Trophoblast cell (in vitro differentiated cells and primary cell): ENCODE data around the gene LRMDA.
A peak's percentile ranks its signal among the peaks of the same experiment; 100 is the strongest.

Source experiments
- DNase-seq, 2 donors: peaks; one replicate each; pipeline ENCODE4 v3.0.0-alpha.2; 2016
- H2AFZ ChIP-seq: 2 replicates; pipeline ENCODE4 v1.6.1; 2013; ENCODE audit warnings: low read length, moderate library complexity, mild to moderate bottlenecking; ENCODE audit not compliant: insufficient read depth, poor library complexity
- H2AK5ac ChIP-seq: 2 replicates; pipeline ENCODE4 v1.6.1; 2013; ENCODE audit warnings: mild to moderate bottlenecking, low read length
- H2BK120ac ChIP-seq: 2 replicates; pipeline ENCODE4 v1.6.1; 2013; ENCODE audit warnings: low read length, mild to moderate bottlenecking, moderate library complexity; ENCODE audit not compliant: insufficient read depth, poor library complexity
- H2BK12ac ChIP-seq: 2 replicates; pipeline ENCODE4 v1.6.1; 2013; ENCODE audit warnings: mild to moderate bottlenecking, low read length, moderate library complexity
- H2BK5ac ChIP-seq: 2 replicates; pipeline ENCODE4 v1.6.1; 2013; ENCODE audit warnings: low read length, low read depth, moderate library complexity, mild to moderate bottlenecking; ENCODE audit not compliant: poor library complexity
- H3K14ac ChIP-seq: 2 replicates; pipeline ENCODE4 v1.6.1; 2013; ENCODE audit warnings: mild to moderate bottlenecking, low read length
- H3K18ac ChIP-seq: 2 replicates; pipeline ENCODE4 v1.6.1; 2013; ENCODE audit warnings: mild to moderate bottlenecking, low read length
- H3K23ac ChIP-seq: 2 replicates; pipeline ENCODE4 v1.6.1; 2013; ENCODE audit warnings: low read length
- H3K27ac ChIP-seq: 2 replicates; pipeline ENCODE4 v1.5.1; 2013; ENCODE audit warnings: low read depth, mild to moderate bottlenecking, inconsistent platforms, low read length, moderate library complexity
- H3K27me3 ChIP-seq: 2 replicates; pipeline ENCODE4 v1.6.1; 2013; ENCODE audit warnings: inconsistent platforms, mild to moderate bottlenecking, low read length, moderate library complexity; ENCODE audit not compliant: insufficient read depth
- H3K36me3 ChIP-seq, 2 experiments: 1 replicate in 1 of 2; 2 replicates in 1 of 2; pipeline ENCODE4 v1.6.1; 2013; ENCODE audit warnings: low read length in 2 of 2, mild to moderate bottlenecking in 2 of 2, moderate library complexity in 1 of 2; ENCODE audit not compliant: insufficient read depth in 2 of 2, control insufficient read depth in 1 of 2
- H3K4ac ChIP-seq: 2 replicates; pipeline ENCODE4 v1.6.1; 2013; ENCODE audit warnings: low read depth, mild to moderate bottlenecking, low read length, moderate library complexity
- H3K4me1 ChIP-seq, 2 experiments: 1 replicate in 1 of 2; 2 replicates in 1 of 2; pipeline ENCODE4 v1.6.1; 2013; ENCODE audit warnings: low read length in 2 of 2, mild to moderate bottlenecking in 2 of 2, moderate library complexity in 1 of 2; ENCODE audit not compliant: insufficient read depth in 2 of 2, control insufficient read depth in 1 of 2
- H3K4me2 ChIP-seq: 2 replicates; pipeline ENCODE4 v1.6.1; 2013; ENCODE audit warnings: inconsistent platforms, mild to moderate bottlenecking, low read length, moderate library complexity
- H3K4me3 ChIP-seq: 2 replicates; pipeline ENCODE4 v1.5.1; 2013; ENCODE audit warnings: mild to moderate bottlenecking, low read depth, low read length, inconsistent platforms
- H3K79me1 ChIP-seq: one replicate; pipeline ENCODE4 v1.6.1; 2013; ENCODE audit warnings: low read length
- H3K79me2 ChIP-seq: 2 replicates; pipeline ENCODE4 v1.6.1; 2013; ENCODE audit warnings: low read length, mild to moderate bottlenecking; ENCODE audit not compliant: control insufficient read depth, insufficient read depth, poor library complexity
- H3K9ac ChIP-seq: 2 replicates; pipeline ENCODE4 v1.6.1; 2013; ENCODE audit warnings: mild to moderate bottlenecking, low read length
- H3K9me3 ChIP-seq: 2 replicates; pipeline ENCODE4 v1.6.1; 2013; ENCODE audit warnings: low read depth, mild to moderate bottlenecking, control low read depth, inconsistent platforms, low read length; ENCODE audit not compliant: insufficient read depth
- H4K12ac ChIP-seq: 2 replicates; pipeline ENCODE4 v1.6.1; 2013; ENCODE audit warnings: low read depth, mild to moderate bottlenecking, low read length, moderate library complexity
- H4K8ac ChIP-seq: 2 replicates; pipeline ENCODE4 v1.6.1; 2013; ENCODE audit warnings: low read depth, mild to moderate bottlenecking, low read length, moderate library complexity
- H4K91ac ChIP-seq: one replicate; pipeline ENCODE4 v1.6.1; 2013; ENCODE audit warnings: low read depth, mild to moderate bottlenecking, low read length, moderate library complexity
- WGBS: extraction: QIAGEN DNeasy Blood & Tissue Kit; methylation state at CpG from one replicate; pipeline ENCODE4 v1.1.7; 2013; ENCODE audit warnings: missing lambda C conversion rate; ENCODE audit not compliant: insufficient read length, insufficient coverage; ENCODE audit errors: extremely low coverage; 5-methylcytosine and 5-hydroxymethylcytosine counted together

Gene LRMDA

DNA sequence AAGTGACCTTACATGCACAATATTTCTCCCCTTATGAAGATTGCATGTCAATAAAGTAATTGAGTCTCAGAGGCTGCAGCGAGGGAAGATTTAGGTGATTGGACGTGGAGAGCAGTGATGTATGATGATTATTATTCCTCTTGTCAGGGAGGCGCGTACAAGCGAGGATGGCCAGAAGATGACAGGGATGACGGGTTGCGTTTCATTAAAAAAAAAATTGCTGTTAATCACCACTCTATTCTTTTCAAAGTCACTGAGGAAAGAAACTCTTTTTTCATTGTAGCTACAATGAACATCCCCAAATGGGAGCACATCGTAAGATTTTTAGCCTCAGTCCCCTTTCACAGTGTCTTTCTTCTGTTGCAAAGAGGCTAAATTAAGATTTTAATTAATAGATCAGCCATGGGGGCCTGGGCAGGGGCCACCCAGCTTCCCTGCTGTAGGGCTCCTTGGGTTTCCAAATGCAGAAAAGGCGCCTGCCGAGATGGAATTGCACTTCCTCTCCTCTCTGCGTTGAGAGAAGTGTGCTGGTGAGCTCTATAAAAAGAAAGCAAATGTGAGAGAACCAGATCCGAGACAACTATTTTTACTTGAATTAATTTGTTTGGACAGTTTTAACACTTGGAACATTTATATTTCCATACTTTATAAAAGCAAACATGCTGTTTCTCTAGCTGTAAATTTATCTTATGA is 998.1 kb downstream of the LRMDA start:
- WGBS = no CpG with 5 or more reads among the region's 12 CpGs
- H3K4ac ChIP-seq = no peak overlapping the region
- H3K36me3 ChIP-seq = no peaks in the 10 kb centered on the region
- no peak overlapping the region for H4K91ac ChIP-seq
- no peaks in the 10 kb centered on the region for H3K27me3 ChIP-seq
- H3K4me2 ChIP-seq = no peak overlapping the region
- no peak overlapping the region for H3K27ac ChIP-seq
- H3K9ac ChIP-seq = no peak overlapping the region
- no peak for DNase-seq
- H3K79me1 ChIP-seq = peaks cover 20% of the 10 kb centered on the region
- no peak overlapping the region for H2BK12ac ChIP-seq
- no peak overlapping the region for H2AFZ ChIP-seq
- no peak overlapping the region for H3K18ac ChIP-seq
- H3K4me1 ChIP-seq = peaks cover 16 to 20% of the 10 kb centered on the region in 2 experiments
- H3K23ac ChIP-seq = no peak overlapping the region
- peaks cover 7% of the 10 kb centered on the region for H3K79me2 ChIP-seq
- no peak overlapping the region for H2BK5ac ChIP-seq
- no peaks in the 10 kb centered on the region for H3K9me3 ChIP-seq
- no peak overlapping the region for H4K8ac ChIP-seq
- H2AK5ac ChIP-seq = no peak overlapping the region
- H3K14ac ChIP-seq = no peak overlapping the region
- no peak overlapping the region for H4K12ac ChIP-seq
- no peak overlapping the region for H3K4me3 ChIP-seq
- H2BK120ac ChIP-seq = peak overlapping the region; percentile 31

GRCh38 chr10:76430061-76430645 is 998.7 kb downstream of the LRMDA start:
- H3K23ac ChIP-seq = no peak overlapping the region
- no peak overlapping the region for H3K4me3 ChIP-seq
- no peak overlapping the region for H3K4me2 ChIP-seq
- peak overlapping the region; percentile 61 for H2BK12ac ChIP-seq
- peak overlapping the region; percentile 50 for H3K27ac ChIP-seq
- no peak overlapping the region for H2AFZ ChIP-seq
- no peaks in the 10 kb centered on the region for H3K9me3 ChIP-seq
- H3K18ac ChIP-seq = no peak overlapping the region
- DNase-seq = no peak
- H3K4ac ChIP-seq = no peak overlapping the region
- peaks cover 16 to 21% of the 10 kb centered on the region in 2 experiments for H3K4me1 ChIP-seq
- H4K91ac ChIP-seq = no peak overlapping the region
- peaks cover 22% of the 10 kb centered on the region for H3K79me1 ChIP-seq
- no peak overlapping the region for H2BK120ac ChIP-seq
- H3K9ac ChIP-seq = no peak overlapping the region
- no peak overlapping the region for H2BK5ac ChIP-seq
- H3K36me3 ChIP-seq = no peaks in the 10 kb centered on the region
- peaks cover 7% of the 10 kb centered on the region for H3K79me2 ChIP-seq
- no peak overlapping the region for H3K14ac ChIP-seq
- no peak overlapping the region for H2AK5ac ChIP-seq
- no peaks in the 10 kb centered on the region for H3K27me3 ChIP-seq
- no CpG with 5 or more reads among the region's 4 CpGs for WGBS
- H4K12ac ChIP-seq = no peak overlapping the region
- no peak overlapping the region for H4K8ac ChIP-seq

- no peak overlapping the region for H3K23ac ChIP-seq
- peak overlapping the region; percentile 99 for H2BK12ac ChIP-seq
- H3K4ac ChIP-seq = peak overlapping the region; percentile 88
- H3K79me1 ChIP-seq = peaks cover 32% of the 10 kb centered on the region
- peak overlapping the region; percentile 89 for H3K14ac ChIP-seq
- peaks cover 8% of the 10 kb centered on the region for H3K79me2 ChIP-seq
- H2AFZ ChIP-seq = peak overlapping the region; percentile 32
- no peaks in the 10 kb centered on the region for H3K27me3 ChIP-seq
- no CpG with 5 or more reads among the region's 7 CpGs for WGBS
- DNase-seq = peak; percentile 45 to 51
- H3K36me3 ChIP-seq = no peaks in the 10 kb centered on the region
- H4K12ac ChIP-seq = peak overlapping the region; percentile 74
- peak overlapping the region; percentile 98 for H2BK120ac ChIP-seq
- H3K4me1 ChIP-seq = peaks cover 23 to 31% of the 10 kb centered on the region in 2 experiments
- H3K27ac ChIP-seq = peak overlapping the region; percentile 99
- H2BK5ac ChIP-seq = peak overlapping the region; percentile 98
- H2AK5ac ChIP-seq = peak overlapping the region; percentile 93
- peak overlapping the region; percentile 77 for H4K8ac ChIP-seq
- peak overlapping the region; percentile 39 for H3K4me2 ChIP-seq
- no peak overlapping the region for H3K9ac ChIP-seq
- no peak overlapping the region for H3K4me3 ChIP-seq
- H3K18ac ChIP-seq = peak overlapping the region; percentile 87
- H3K9me3 ChIP-seq = no peaks in the 10 kb centered on the region
- H4K91ac ChIP-seq = peak overlapping the region; percentile 98
Observed at GRCh38 chr10:76432016-76433012, 1000.9 kb downstream of the LRMDA start.
